NCI-H128 (cell line): ENCODE results near the gene GALM.
"Not testable (repeated sequence)": the region's sequence is repeated elsewhere in the genome, so short reads cannot be mapped to it uniquely, and the experiment has no call there.

Experiments used
- DNase-seq: peaks from one replicate; lab custom pipeline; 2025; ENCODE audit not compliant: unreplicated experiment; lab: John Stamatoyannopoulos, UW

GALM gene

DNA sequence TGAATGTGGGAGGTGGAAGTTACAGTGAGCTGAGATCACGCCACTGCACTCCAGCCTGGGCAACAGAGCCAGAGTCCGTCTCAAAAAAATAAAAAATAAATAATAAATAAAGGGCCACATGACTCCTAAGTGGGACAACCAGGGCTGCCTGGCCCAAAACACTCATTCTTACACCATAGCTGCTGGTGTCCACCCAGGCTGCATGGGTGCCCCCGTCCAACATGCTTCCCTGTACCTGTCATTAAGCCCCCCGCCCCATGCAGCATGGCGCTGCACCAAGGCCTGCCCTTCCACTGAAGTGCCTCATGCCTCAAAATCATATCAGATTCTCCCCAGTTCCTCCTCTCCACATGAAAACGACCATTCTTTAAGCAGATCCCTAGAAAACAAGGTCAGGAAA is 10.8 kb downstream of the GALM start:
- no peak for DNase-seq

DNA sequence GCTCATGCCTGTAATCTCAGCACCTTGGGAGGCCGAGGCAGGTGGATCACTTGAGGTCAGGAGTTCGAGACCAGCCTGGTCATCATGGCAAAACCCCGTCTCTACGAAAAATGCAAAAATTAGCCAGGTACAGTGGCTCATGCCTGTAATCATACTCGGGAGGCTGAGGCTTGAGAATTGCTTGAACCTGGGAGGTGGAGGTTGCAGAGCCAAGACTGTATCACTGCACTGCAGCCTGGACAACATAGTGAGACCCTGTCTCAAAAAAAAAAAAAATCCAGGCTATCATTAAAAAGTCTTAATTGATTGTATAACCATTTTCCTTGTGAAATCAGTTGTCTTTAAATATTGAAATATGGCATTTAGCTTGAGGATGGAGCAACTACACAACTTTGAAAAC is 15.0 kb downstream of the GALM start:
- DNase-seq: not testable (repeated sequence)

DNA sequence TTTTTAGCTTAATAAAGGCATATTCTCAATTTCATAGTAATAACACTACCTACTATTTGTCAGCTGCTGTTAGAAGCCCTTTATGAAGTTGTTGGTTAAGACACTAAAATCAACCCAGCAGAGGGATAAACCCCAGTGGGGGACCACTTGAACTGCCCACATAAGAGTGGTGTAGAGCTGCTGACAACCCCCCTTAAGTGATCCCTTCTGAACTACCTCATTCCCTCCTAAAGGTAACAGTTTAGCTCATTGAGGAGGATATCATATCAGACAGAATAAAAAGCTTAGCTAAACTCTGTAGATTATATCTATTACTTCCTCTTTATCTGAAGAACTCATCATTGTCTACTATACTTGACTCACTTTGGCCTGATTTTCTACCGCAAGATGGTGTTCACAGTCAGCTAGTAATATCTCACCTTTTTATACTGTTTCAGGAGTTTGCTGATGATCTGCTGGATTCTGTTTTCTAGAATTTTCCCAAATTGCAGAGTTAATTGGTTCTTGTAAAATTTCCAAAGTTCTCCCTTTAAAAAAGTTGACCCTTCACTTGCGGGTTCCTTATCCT is 16.2 kb downstream of the GALM start:
- DNase-seq: no peak

DNA sequence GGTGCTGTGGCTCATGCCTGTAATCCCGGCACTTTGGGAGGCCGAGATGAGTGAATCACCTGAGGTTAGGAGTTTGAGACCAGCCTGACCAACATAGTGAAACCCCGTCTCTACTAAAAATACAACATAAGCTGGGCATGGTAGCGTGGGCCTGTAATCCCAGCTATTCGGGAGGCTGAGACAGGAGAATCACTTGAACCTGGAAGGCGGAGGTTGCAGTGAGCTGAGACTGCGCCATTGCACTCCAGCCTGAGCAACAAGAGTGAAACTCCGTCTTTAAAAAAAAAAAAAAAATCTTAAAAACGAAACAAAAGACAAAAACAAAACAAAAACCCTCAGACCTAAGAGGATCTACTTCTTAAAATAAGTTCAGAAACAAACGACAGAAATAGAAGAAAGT is 16.7 kb downstream of the GALM start:
- not testable (repeated sequence) for DNase-seq

DNA sequence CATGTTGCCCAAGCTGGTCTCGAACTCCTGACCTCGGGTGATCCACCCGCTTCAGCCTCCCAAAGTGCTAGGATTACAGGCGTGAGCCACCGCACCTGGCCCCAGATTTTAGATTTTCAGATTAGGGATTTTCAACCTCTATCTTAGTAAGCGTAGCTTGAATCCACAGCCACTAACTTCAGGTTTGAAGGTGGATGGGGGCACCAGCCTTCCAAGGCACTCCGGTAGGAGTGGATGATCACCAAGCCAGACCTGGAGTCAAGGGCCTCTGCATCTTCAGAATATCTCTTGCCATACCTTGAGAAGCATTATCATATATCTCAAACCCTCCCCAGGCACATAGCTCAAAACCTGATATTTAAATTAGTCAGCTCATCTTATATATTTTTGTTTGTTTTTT is 17.9 kb downstream of the GALM start:
- no peak for DNase-seq

DNA sequence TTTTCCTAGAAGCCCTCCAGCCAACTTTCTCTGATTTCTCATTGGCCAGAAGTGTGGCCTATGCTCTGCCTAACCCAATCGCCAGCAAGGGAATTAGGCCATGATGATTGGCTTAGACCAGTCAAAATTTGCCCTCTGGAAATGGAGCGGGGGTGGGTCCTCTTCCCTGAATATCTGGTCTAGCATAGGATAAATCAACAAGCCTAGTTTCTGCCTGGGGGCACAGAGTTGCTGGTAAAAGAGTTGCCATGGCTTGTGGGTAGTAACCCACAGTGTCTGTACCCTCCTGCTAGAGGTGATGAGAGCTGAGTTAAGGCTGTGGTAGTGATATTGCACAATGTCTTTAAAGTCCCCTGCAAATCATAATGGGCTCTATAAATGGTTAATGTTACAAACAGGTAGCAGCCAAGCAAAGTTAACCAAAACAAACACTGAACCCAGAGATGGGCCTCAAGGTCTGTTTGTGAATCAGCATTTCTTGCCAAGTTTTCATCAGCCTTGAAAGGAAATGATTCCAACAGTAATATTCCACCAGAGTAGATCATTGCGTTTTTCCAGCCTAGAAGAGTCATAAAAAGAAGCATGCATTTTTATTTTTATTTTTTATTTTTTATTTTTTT is 19.3 kb downstream of the GALM start:
- no peak for DNase-seq

DNA sequence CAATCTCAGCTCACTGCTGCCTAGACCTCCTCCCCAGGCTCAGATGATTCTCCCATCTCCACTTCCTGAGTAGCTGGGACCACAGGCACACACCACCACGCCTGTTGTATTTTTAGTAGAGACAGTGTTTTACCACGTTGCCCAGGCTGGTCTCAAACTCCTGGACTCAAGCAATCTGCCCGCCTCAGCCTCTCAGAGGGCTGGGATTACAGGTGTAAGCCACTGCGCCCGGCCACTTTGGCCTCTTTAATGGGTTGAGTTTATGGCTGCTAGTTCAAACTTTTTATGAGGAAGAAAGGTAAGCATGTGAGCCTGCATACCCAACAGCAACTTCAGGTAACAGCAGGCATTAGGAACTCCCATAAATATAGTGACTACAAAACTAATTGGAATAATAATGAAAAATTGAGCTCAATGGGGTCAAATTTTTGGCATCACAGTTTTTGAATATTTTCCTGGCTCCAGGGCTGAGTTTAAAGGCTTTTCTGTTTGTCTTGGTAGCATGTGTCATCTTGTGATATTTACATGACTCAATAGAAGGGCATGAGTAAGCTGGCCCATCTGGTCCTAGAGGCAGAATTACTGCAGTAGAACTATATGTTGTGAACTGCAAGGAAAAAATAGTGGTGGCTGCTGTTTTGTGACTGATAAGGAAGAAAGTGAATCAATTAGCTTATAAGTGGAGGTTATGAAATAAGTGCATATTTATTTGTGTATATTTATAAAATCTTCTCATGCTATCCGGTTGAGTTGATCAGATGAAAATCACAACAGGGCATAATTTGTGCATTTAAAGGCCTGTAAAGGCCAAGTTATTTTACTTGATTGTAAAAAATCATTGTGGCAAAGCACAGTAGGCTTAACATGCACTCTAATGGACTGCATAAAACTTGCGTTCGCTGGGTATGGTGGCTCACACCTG is 24.8 kb downstream of the GALM start:
- no peak for DNase-seq

DNA sequence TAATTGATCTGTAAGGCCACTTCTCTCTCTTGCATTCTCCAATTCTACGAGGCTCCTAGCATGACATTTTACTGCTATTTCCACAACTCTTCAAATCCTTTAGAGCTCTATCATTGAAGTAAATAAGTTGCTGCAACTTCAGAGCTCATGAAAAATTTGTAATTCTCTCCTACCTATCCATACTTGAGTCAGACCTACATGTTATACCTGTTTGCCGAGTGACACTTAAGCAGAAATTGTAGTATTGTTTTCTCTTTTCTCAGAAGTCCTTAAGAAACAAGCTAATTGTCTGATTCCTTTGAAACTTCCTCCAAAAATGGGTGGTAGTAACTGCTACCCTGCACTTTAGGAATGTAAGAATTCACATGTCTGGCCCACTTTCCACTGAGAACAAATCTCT is 26.1 kb downstream of the GALM start:
- no peak for DNase-seq

DNA sequence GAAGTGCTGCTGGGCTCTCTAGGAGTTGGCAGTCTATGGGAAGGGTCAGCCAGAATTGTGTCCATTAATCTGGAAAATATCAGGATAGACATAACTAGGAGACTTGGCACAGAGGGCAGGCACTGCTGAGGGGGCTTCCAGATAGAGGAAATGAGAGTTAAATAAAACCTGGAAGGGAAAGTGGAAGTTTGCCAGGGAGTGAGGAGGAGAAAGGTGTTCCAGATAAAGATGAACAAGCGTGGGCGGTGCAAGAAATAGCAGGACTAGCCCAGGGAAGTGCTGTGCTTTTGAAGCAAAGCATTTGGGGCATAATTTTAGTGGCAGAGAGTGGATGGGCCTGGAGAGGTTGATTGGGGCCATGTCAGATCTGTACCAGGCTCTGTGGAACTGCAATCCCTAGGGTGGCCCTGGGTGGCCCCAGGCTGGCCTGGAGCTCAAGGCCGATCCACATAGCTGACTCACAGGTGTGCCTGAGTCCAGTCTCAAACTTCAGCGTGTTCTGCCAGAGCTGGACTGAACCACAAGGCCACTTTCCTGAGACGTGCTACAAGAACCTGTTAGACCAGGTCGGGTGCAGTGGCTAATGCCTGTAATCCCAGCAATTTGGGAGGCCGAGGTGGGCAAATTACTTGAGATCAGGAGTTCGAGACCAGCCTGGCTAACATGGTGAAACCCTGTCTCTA is 26.9 kb downstream of the GALM start:
- no peak for DNase-seq

DNA sequence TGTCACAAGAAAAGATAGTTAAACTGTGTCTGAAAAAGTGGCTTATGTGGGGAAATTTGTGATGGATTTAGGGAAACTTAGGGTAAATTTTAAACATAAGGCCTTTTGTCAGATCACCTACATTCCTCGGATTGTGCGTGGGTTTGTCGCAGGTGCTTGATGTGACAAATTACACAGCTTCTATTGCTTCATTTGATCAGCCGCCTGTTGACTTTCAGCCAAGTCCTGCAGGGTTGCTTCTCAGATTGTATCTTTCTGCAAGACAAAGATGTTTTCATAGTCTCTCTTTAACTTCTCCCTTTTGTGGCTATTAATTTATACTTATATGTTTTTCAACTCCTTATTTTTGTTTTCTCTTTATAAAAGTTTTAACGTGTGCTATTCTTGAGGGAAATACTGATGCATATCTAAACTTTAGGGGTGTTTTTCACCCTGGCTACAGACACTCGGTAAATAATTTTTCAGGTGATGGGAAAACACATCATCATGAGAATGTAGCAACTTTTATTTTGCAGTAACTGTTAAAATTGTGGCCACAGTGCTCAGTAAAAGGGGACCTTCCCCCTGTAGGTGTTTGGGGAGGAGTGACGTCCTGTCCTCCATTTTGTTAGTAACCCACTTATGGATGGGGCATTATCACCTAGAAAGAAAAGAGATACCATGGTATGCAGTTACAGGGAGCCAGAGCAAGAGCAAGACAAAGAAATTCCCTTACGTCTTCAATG is 31.4 kb downstream of the GALM start:
- no peak for DNase-seq

DNA sequence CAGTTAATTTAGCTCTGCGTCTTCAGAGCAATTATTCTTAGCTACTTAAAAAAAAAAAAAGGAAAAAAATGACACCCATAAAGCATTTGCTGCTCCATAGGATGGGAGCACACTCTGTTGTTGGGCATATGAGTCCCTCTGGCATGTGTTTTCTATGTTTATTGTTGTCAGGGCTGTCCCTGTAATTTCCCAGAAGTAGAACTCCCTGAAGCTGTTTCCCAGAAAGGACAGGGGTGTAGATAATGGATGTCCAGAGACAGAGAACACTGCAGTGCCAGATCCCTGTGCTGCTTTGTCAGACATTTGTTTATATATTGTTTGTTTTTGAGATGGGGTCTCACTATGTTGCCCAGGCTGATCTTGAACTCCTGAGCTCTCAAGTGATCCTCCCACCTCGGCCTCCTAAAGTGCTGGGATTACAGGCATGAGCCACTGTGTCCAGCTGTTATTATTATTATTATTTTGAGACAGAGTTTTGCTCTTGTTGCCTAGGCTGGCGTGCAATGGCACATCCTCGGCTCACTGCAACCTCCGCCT is 32.6 kb downstream of the GALM start:
- DNase-seq: no peak

DNA sequence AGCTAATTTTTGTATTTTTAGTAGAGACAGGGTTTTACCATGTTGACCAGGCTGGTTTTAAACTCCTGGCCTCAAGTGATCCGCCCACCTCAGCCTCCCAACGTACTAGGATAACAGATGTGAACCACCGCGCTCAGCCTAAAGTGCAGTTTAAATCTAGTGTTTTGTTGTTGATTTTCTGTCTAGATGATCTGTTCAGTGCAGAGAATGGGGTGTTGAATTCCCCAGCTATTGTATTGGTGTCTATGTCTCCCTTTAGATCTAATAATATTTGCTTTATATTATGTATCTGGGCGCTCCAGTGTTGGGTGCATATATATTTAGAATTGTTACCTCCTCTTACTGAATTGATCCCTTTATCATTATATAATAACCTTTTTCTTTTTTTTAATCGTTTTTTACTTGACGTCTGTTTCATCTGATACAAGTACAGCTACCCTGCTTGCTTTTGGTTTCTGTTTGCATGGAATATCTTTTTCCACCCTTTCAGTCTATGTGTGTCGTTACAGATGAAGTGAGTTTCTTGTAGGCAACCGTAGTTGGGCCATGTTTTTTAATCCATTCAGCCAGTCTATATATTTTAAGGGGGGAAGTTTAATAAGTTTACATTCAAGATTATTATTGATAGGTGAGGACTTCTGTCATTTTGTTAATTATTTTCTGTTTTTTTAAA is 34.3 kb downstream of the GALM start:
- DNase-seq: no peak

DNA sequence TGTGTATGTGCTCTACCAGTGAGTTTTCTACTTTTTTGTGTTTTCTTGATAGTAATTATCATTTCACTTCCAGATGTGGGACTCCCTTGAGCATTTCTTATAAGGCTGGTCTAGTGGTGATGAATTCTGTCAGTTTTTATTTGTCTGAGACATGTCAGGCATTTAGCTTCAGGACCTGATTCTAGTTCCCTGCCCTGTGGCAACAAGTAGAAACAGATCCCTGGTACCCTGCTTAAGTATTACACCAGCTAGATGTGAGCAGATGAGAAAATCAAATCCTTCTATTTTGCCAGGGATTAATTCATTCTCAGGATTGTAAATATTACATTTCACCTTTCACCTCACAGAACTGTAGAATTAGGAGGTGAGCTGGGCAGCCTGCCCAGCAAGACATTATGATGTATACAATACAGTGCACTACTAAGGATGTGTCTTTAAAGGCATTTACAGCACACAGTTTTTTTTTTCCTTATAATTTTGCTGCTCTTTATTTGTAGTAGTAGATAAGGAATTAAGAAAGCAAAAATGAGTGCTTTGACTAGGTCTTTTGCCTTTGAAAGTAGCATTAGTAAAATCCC is 35.1 kb downstream of the GALM start:
- DNase-seq: no peak

DNA sequence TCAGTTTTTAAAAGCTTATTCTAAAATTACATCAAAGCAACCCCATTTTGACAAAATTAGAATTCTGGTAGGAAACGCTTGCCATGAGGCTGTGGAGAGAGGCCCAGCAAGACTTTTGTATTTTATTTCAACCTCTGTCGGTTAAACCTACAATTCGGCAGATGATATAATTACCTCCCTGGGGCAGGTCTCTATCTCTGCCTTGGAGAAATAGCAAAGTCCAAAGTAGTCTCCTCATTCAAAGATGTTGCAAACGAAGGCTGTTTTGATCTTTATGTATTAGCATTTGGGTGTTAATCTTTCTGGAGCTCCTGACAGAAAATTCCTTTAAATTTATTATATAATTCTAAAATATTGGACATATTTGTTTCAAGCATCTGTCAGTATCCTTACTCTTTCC is 35.6 kb downstream of the GALM start:
- no peak for DNase-seq

DNA sequence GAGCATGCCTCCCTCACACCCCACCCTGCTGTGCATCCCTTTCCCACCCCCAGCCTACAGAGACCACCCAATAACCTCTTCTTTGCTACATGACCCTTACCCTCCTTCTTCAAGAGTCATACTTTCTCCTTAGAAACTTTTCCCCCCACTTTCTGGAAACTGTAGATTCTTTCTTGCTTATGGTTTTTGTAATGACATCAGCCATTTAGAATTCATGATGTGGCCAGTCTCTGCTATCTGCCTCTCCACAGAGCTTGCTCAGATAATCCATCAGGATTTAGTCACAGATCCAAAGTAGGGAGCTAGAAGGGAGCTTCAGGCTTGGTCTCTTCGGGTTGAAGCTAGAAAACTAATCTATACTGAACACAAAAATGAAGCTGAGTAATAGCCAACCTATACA is 36.5 kb downstream of the GALM start:
- DNase-seq: no peak

DNA sequence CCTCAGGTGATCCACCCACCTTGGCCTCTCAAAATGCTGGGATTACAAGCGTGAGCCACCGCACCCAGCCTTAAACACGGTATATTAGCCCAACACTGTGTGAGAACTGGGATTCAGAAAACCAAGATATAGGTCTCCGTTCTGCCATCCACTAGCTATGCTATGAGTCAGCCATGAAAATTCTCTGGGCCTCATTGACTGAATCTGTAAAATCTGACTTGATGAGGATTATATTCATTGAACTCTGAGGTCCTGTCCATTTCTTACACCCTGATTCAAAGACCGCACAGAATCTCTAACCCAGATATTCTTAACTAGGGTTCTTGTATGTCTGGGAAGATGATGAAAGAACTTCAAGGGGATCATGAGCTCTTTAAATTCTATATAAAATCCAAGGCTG is 37.4 kb downstream of the GALM start:
- DNase-seq: not testable (repeated sequence)

DNA sequence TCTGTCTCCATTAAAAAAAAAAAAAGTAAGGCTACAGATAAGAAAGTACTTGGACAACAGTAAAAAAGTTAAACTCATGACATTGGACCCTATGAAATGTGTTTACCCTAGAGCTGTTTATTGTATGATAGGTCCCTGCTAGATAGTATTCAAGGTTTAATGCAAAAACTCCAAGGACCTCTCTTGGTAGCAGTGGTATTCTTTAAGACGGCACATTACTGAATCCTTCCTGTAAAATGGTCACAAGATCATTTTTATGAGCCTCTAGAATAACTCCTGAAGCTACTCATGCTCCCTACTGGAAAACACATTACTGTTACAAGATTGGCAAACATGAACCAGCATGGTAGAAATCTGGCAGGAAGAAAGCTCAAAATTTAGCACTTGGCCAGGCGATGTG is 38.8 kb downstream of the GALM start:
- DNase-seq: no peak

DNA sequence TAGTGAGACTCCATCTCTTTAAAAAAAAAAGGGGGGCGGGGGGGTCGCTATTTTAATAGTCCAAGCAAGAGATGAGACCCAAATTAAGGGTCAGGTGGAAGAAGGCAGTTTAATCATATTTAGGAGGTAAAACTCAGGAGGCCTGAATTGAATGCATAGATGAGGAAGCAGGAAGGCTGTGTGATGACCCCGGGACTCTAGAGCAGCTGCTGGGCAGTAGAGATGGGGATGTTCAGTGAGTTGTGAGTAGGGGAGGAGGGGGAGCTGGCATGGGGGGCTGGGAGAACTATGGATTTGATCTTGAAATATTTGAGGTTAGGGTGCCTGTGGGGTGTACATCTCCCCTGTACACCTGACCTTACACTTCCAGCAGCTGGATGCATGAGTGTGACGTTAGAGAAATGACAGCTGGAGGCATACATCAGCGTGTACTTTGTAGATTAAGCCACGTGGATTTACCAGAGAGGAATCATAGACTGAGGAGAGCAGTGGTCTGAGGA is 41.0 kb downstream of the GALM start:
- DNase-seq: no peak

DNA sequence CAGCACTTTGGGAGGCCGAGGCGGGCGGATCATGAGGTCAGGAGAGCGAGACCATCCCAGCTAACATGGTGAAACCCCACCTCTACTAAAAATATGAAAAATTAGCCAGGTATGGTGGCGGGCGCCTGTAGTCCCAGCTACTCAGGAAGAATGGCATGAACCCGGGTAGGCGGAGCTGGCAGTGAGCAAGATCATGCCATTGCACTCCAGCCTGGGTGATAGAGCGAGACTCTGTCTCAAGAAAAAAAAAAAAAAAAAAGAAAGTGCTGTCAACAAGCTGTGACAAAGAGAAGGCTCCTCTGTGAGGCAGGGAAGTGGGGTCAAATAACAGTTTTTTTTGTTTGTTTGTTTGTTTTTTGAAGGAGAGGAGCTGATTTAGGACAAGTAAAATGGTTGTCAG is 42.6 kb downstream of the GALM start:
- DNase-seq: not testable (repeated sequence)
